Ishikawa (cell line): ENCODE data around the gene ZNF219.
A peak's percentile ranks its signal among the peaks of the same experiment; 100 is the strongest.

ENCODE experiments used
- CEBPB ChIP-seq: IDR thresholded peaks from 2 replicates; pipeline ENCODE4 v1.6.1; 2012
- CREB1 ChIP-seq: IDR thresholded peaks from 2 replicates; pipeline ENCODE4 v1.6.1; 2012; ENCODE audit warnings: low read depth
- EGR1 ChIP-seq: IDR thresholded peaks from 2 replicates; pipeline ENCODE4 v1.6.1; 2012
- EP300 ChIP-seq: IDR thresholded peaks from 2 replicates; pipeline ENCODE4 v1.6.1; 2012; ENCODE audit warnings: borderline replicate concordance
- FOXM1 ChIP-seq: IDR thresholded peaks from 2 replicates; pipeline ENCODE4 v1.6.1; 2012; ENCODE audit warnings: low read depth, borderline replicate concordance
- NFIC ChIP-seq: IDR thresholded peaks from 2 replicates; pipeline ENCODE4 v1.6.1; 2012
- RAD21 ChIP-seq: IDR thresholded peaks from 2 replicates; pipeline ENCODE4 v1.6.1; 2012; ENCODE audit warnings: low read depth
- TAF1 ChIP-seq: IDR thresholded peaks from 2 replicates; pipeline ENCODE4 v1.6.1; 2012; ENCODE audit warnings: low read depth, mild to moderate bottlenecking
- TCF12 ChIP-seq: IDR thresholded peaks from 2 replicates; pipeline ENCODE4 v1.6.1; 2012; ENCODE audit warnings: low read depth
- TEAD4 ChIP-seq: IDR thresholded peaks from 2 replicates; pipeline ENCODE4 v1.6.1; 2012
- USF1 ChIP-seq: IDR thresholded peaks from 2 replicates; pipeline ENCODE4 v1.6.1; 2012
- YY1 ChIP-seq: IDR thresholded peaks from 2 replicates; pipeline ENCODE4 v1.6.1; 2012; ENCODE audit warnings: low read depth
- ZBTB7A ChIP-seq: IDR thresholded peaks from 2 replicates; pipeline ENCODE4 v1.6.1; 2012; ENCODE audit warnings: low read depth
- TF ChIP-seq, protein P1 (sequence below): IDR thresholded peaks from 2 replicates; pipeline ENCODE4 v1.6.1; 2012
- TF ChIP-seq, protein P2 (sequence below): IDR thresholded peaks from 2 replicates; pipeline ENCODE4 v1.6.1; 2012; ENCODE audit warnings: low read depth, mild to moderate bottlenecking

ZNF219 gene

DNA sequence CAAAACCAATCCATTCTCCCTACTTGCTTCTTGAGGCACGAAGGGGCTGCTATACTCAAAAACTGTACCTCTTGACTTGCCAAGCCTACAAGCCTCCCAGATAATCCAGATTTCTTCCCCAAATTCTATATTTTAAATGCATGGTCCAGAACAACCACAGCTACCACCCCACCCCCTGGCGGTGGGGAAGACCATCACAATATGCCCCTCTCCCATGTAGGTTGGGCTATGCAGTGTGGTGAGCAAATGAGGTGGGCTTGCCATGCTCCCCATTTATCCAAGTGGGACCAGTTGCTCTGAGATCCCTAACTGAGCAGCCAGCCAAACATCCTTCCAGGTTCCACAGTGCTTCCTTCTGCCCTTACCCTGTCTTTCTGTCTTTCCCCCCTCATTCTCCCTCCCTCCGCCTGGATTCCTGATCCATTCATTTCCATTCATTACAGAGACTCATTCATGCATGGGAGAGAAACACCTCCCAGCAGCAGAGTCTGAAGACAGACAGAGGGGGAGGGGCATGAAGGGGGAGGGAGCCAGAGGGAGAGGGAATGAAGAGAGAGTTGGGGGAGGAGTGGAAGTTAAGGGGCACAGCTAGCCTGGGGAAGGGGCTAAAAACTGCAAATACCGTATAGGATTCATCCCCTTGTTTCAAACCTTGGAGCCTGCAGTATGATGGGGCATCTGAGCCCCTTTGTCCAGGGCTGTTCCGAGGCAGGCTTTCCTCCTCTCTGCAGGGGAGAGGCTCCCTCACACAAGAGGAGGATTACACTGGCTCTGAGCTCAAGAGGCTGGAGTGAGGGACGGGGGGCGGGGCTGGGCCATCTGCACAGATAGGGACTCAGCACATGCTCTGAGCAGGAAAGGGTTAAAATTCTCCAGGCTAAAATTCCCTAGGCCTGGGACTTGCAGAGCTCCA, 4.4 kb downstream of the ZNF219 start:
- TF ChIP-seq RAD21 (no peak), EP300 (peak; percentile 44; the same call in 1 of the 2 replicates), TEAD4 (peak; percentile 65)

GRCh38 chr14:21093018-21093417, 5.4 kb downstream of the ZNF219 start:
- TF ChIP-seq YY1 (no peak), USF1 (no peak), CREB1 (no peak), ZBTB7A (no peak), FOXM1 (no peak), RAD21 (no peak), CEBPB (no peak), EGR1 (no peak), TCF12 (no peak), EP300 (no peak), NFIC (no peak), TAF1 (no peak), TEAD4 (no peak)
- TF ChIP-seq, protein P1, sequence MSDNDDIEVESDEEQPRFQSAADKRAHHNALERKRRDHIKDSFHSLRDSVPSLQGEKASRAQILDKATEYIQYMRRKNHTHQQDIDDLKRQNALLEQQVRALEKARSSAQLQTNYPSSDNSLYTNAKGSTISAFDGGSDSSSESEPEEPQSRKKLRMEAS: no peak
- TF ChIP-seq, protein P2, sequence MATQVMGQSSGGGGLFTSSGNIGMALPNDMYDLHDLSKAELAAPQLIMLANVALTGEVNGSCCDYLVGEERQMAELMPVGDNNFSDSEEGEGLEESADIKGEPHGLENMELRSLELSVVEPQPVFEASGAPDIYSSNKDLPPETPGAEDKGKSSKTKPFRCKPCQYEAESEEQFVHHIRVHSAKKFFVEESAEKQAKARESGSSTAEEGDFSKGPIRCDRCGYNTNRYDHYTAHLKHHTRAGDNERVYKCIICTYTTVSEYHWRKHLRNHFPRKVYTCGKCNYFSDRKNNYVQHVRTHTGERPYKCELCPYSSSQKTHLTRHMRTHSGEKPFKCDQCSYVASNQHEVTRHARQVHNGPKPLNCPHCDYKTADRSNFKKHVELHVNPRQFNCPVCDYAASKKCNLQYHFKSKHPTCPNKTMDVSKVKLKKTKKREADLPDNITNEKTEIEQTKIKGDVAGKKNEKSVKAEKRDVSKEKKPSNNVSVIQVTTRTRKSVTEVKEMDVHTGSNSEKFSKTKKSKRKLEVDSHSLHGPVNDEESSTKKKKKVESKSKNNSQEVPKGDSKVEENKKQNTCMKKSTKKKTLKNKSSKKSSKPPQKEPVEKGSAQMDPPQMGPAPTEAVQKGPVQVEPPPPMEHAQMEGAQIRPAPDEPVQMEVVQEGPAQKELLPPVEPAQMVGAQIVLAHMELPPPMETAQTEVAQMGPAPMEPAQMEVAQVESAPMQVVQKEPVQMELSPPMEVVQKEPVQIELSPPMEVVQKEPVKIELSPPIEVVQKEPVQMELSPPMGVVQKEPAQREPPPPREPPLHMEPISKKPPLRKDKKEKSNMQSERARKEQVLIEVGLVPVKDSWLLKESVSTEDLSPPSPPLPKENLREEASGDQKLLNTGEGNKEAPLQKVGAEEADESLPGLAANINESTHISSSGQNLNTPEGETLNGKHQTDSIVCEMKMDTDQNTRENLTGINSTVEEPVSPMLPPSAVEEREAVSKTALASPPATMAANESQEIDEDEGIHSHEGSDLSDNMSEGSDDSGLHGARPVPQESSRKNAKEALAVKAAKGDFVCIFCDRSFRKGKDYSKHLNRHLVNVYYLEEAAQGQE: no peak

- TF ChIP-seq, protein P2: no peak
- no peak for TF ChIP-seq CREB1
- no peak for TF ChIP-seq NFIC
- peak; percentile 53; the same call in 1 of the 2 replicates for TF ChIP-seq YY1
- no peak for TF ChIP-seq TAF1
- peak; percentile 94 for TF ChIP-seq RAD21
- TF ChIP-seq, protein P1: peak; percentile 64
- TF ChIP-seq CEBPB: no peak
- no peak for TF ChIP-seq USF1
- no peak for TF ChIP-seq EP300
- TF ChIP-seq TEAD4: 0 out of 2 replicates have a peak, but pooled peaks have one; percentile 26
- 0 out of 2 replicates have a peak, but pooled peaks have one; percentile 40 for TF ChIP-seq TCF12
- no peak for TF ChIP-seq ZBTB7A
- no peak for TF ChIP-seq EGR1
- no peak for TF ChIP-seq FOXM1
These were observed 6.0 kb downstream of the ZNF219 start for GRCh38 chr14:21092273-21093011.

GRCh38 chr14:21091821-21092272, 6.6 kb downstream of the ZNF219 start:
- TF ChIP-seq FOXM1 (no peak), EGR1 (no peak), CREB1 (no peak), ZBTB7A (no peak), EP300 (no peak), NFIC (no peak), TAF1 (no peak)
- TF ChIP-seq, protein P1: no peak

- TF ChIP-seq, protein P1: no peak
- TF ChIP-seq CEBPB (no peak), FOXM1 (no peak), RAD21 (no peak), TCF12 (no peak), ZBTB7A (no peak), EGR1 (no peak), NFIC (no peak), EP300 (no peak), YY1 (no peak), USF1 (no peak), CREB1 (no peak), TAF1 (no peak), TEAD4 (no peak)
- TF ChIP-seq, protein P2: no peak
These were observed 7.4 kb downstream of the ZNF219 start for GRCh38 chr14:21090940-21091663.
